ENCODE data around the gene CCNF.

The CCNF gene

GRCh38 chr16:2464333-2464732 lies 35.1 kb downstream of the CCNF start:
- Histone ChIP-seq H3K9ac (ENCODE audit: insufficient read length, low read depth) (peak overlapping the region; percentile 24), H3K4me3 (ENCODE audit: insufficient read length, low read depth) (no peak overlapping the region), H3K36me3 (ENCODE audit: insufficient read depth, insufficient read length, low read length) (peaks cover 44% of the 10 kb centered on the region), H3K9me3 (ENCODE audit: insufficient read depth, low read length) (no peaks in the 10 kb centered on the region), H3K27me3 (ENCODE audit: insufficient read depth, insufficient read length) (no peaks in the 10 kb centered on the region), H3K4me1 (ENCODE audit: insufficient read depth, insufficient read length) (peaks cover 41% of the 10 kb centered on the region)
- no peak for DNase-seq (ENCODE audit: low read depth, low spot score)
- TF ChIP-seq ZNF274 (IDR thresholded peaks at IDR 0.05; ENCODE audit: low read depth, low read length) (no peak), YY1 (IDR thresholded peaks at IDR 0.05; ENCODE audit: insufficient read depth, insufficient read length) (no peak), SUZ12 (IDR thresholded peaks at IDR 0.05; ENCODE audit: extremely low read depth, insufficient read depth, insufficient read length) (no peak)

- DNase-seq (ENCODE audit: low read depth, low spot score): no peak
Measured at GRCh38 chr16:2465653-2466415, 36.6 kb downstream of the CCNF start.

GRCh38 chr16:2466667-2467527 lies 37.6 kb downstream of the CCNF start:
- peak overlapping the region; percentile 71 for H3K9ac ChIP-seq (ENCODE audit: insufficient read length, low read depth)
- TF ChIP-seq SUZ12 (IDR thresholded peaks at IDR 0.05; ENCODE audit: extremely low read depth, insufficient read depth, insufficient read length): no peak
- TF ChIP-seq ZNF274 (IDR thresholded peaks at IDR 0.05; ENCODE audit: low read depth, low read length): no peak
- no peak for TF ChIP-seq YY1 (IDR thresholded peaks at IDR 0.05; ENCODE audit: insufficient read depth, insufficient read length)
- H3K9me3 ChIP-seq (ENCODE audit: insufficient read depth, low read length): no peaks in the 10 kb centered on the region
- H3K27me3 ChIP-seq (ENCODE audit: insufficient read depth, insufficient read length): peaks cover 7% of the 10 kb centered on the region
- no peak for DNase-seq (ENCODE audit: low read depth, low spot score)
- peak overlapping the region; percentile 18 for H3K4me3 ChIP-seq (ENCODE audit: insufficient read length, low read depth)
- peaks cover 45% of the 10 kb centered on the region for H3K4me1 ChIP-seq (ENCODE audit: insufficient read depth, insufficient read length)
- H3K36me3 ChIP-seq (ENCODE audit: insufficient read depth, insufficient read length, low read length): peaks cover 32% of the 10 kb centered on the region

More at GRCh38 chr16:2465653-2466415, 36.6 kb downstream of the CCNF start:
- H3K4me3 ChIP-seq (ENCODE audit: insufficient read length, low read depth): no peak overlapping the region
- peaks cover 49% of the 10 kb centered on the region for H3K4me1 ChIP-seq (ENCODE audit: insufficient read depth, insufficient read length)
- TF ChIP-seq YY1 (IDR thresholded peaks at IDR 0.05; ENCODE audit: insufficient read depth, insufficient read length): no peak
- TF ChIP-seq ZNF274 (IDR thresholded peaks at IDR 0.05; ENCODE audit: low read depth, low read length): no peak
- no peak for TF ChIP-seq SUZ12 (IDR thresholded peaks at IDR 0.05; ENCODE audit: extremely low read depth, insufficient read depth, insufficient read length)
- peaks cover 6% of the 10 kb centered on the region for H3K27me3 ChIP-seq (ENCODE audit: insufficient read depth, insufficient read length)
- H3K9me3 ChIP-seq (ENCODE audit: insufficient read depth, low read length): no peaks in the 10 kb centered on the region
- H3K9ac ChIP-seq (ENCODE audit: insufficient read length, low read depth): peak overlapping the region; percentile 3
- peaks cover 42% of the 10 kb centered on the region for H3K36me3 ChIP-seq (ENCODE audit: insufficient read depth, insufficient read length, low read length)

- peak overlapping the region; percentile 95 for H3K9ac ChIP-seq (ENCODE audit: insufficient read length, low read depth)
- peak overlapping the region; percentile 49 for H3K4me3 ChIP-seq (ENCODE audit: insufficient read length, low read depth)
- DNase-seq (ENCODE audit: low read depth, low spot score): no peak
- peaks cover 14% of the 10 kb centered on the region for H3K27me3 ChIP-seq (ENCODE audit: insufficient read depth, insufficient read length)
- TF ChIP-seq YY1 (IDR thresholded peaks at IDR 0.05; ENCODE audit: insufficient read depth, insufficient read length) (no peak), ZNF274 (IDR thresholded peaks at IDR 0.05; ENCODE audit: low read depth, low read length) (no peak), SUZ12 (IDR thresholded peaks at IDR 0.05; ENCODE audit: extremely low read depth, insufficient read depth, insufficient read length) (no peak)
- peaks cover 48% of the 10 kb centered on the region for H3K4me1 ChIP-seq (ENCODE audit: insufficient read depth, insufficient read length)
- no peaks in the 10 kb centered on the region for H3K9me3 ChIP-seq (ENCODE audit: insufficient read depth, low read length)
- H3K36me3 ChIP-seq (ENCODE audit: insufficient read depth, insufficient read length, low read length): peaks cover 24% of the 10 kb centered on the region
Measured at GRCh38 chr16:2467528-2468232, 38.4 kb downstream of the CCNF start.

GRCh38 chr16:2468233-2468724 lies 39.0 kb downstream of the CCNF start:
- DNase-seq (ENCODE audit: low read depth, low spot score): no peak
- H3K27me3 ChIP-seq (ENCODE audit: insufficient read depth, insufficient read length): peaks cover 18% of the 10 kb centered on the region

GRCh38 chr16:2468725-2469398 lies 39.6 kb downstream of the CCNF start:
- Histone ChIP-seq H3K9ac (ENCODE audit: insufficient read length, low read depth) (peak overlapping the region; percentile 95), H3K36me3 (ENCODE audit: insufficient read depth, insufficient read length, low read length) (peaks cover 19% of the 10 kb centered on the region), H3K4me1 (ENCODE audit: insufficient read depth, insufficient read length) (peaks cover 52% of the 10 kb centered on the region), H3K9me3 (ENCODE audit: insufficient read depth, low read length) (no peaks in the 10 kb centered on the region), H3K4me3 (ENCODE audit: insufficient read length, low read depth) (peak overlapping the region; percentile 49), H3K27me3 (ENCODE audit: insufficient read depth, insufficient read length) (peaks cover 18% of the 10 kb centered on the region)
- TF ChIP-seq YY1 (IDR thresholded peaks at IDR 0.05; ENCODE audit: insufficient read depth, insufficient read length): no peak
- DNase-seq (ENCODE audit: low read depth, low spot score): no peak

More at GRCh38 chr16:2468233-2468724, 39.0 kb downstream of the CCNF start:
- Histone ChIP-seq H3K4me1 (ENCODE audit: insufficient read depth, insufficient read length) (peaks cover 52% of the 10 kb centered on the region), H3K9ac (ENCODE audit: insufficient read length, low read depth) (peak overlapping the region; percentile 95), H3K9me3 (ENCODE audit: insufficient read depth, low read length) (no peaks in the 10 kb centered on the region), H3K4me3 (ENCODE audit: insufficient read length, low read depth) (peak overlapping the region; percentile 49), H3K36me3 (ENCODE audit: insufficient read depth, insufficient read length, low read length) (peaks cover 22% of the 10 kb centered on the region)
- TF ChIP-seq YY1 (IDR thresholded peaks at IDR 0.05; ENCODE audit: insufficient read depth, insufficient read length) (no peak), ZNF274 (IDR thresholded peaks at IDR 0.05; ENCODE audit: low read depth, low read length) (no peak)

Data from NT2/D1 (cell line).